GM10266 (cell line): ENCODE results near the gene ATP2B3.

Experiments
- DNase-seq: peaks from one replicate; pipeline ENCODE4 v3.0.0; 2012; ENCODE audit errors: extremely low spot score
- CTCF ChIP-seq: IDR thresholded peaks from 2 replicates; pipeline ENCODE4 v1.5.1; 2012; ENCODE audit warnings: mild to moderate bottlenecking, low read depth; ENCODE audit not compliant: control insufficient read depth, insufficient read depth; ENCODE audit errors: missing control alignments

The ATP2B3 gene

GRCh38 chrX:153516073-153516472, 1.4 kb upstream of the ATP2B3 start:
- no peak for DNase-seq
- no peak for TF ChIP-seq CTCF

GRCh38 chrX:153517946-153518834, 748 bp downstream of the ATP2B3 start:
- TF ChIP-seq CTCF: no peak
- no peak for DNase-seq

GRCh38 chrX:153519569-153520286, 2.3 kb downstream of the ATP2B3 start:
- no peak for TF ChIP-seq CTCF
- no peak for DNase-seq

- TF ChIP-seq CTCF: no peak
Measured at GRCh38 chrX:153520287-153520917, 3.0 kb downstream of the ATP2B3 start.

GRCh38 chrX:153521034-153521433, 3.6 kb downstream of the ATP2B3 start:
- DNase-seq: no peak
- TF ChIP-seq CTCF: no peak

More at GRCh38 chrX:153520287-153520917, 3.0 kb downstream of the ATP2B3 start:
- no peak for DNase-seq

GRCh38 chrX:153522259-153522658, 4.8 kb downstream of the ATP2B3 start:
- TF ChIP-seq CTCF: no peak
- DNase-seq: no peak
